H9 (cell line): ENCODE measurements around the gene RARS2. TPM values are rescaled to one million over a fixed set of nuclear protein-coding genes. Genes with fewer than 3 reads are reported as not detected.
A peak's percentile ranks its signal among the peaks of the same experiment; 100 is the strongest.

Source experiments
- DNase-seq: peaks from one replicate; pipeline ENCODE4 v3.0.0-alpha.2; 2017
- H2AFZ ChIP-seq: one replicate; pipeline ENCODE4 v1.6.1; 2013; ENCODE audit warnings: mild to moderate bottlenecking, low read length, control low read depth, moderate library complexity
- H2AK5ac ChIP-seq: 2 replicates; pipeline ENCODE4 v1.6.1; 2013; ENCODE audit warnings: low read length, control low read depth, mixed read lengths; ENCODE audit not compliant: insufficient read length
- H2BK120ac ChIP-seq: one replicate; pipeline ENCODE4 v1.6.1; 2013; ENCODE audit warnings: low read depth, mild to moderate bottlenecking, low read length, control low read depth, inconsistent platforms; ENCODE audit not compliant: poor library complexity, severe bottlenecking
- H2BK12ac ChIP-seq: 2 replicates; pipeline ENCODE4 v1.6.1; 2013; ENCODE audit warnings: low read length, control low read depth, mixed read lengths, low read depth; ENCODE audit not compliant: insufficient read length
- H2BK15ac ChIP-seq: 2 replicates; pipeline ENCODE4 v1.6.1; 2013; ENCODE audit warnings: low read depth, low read length, control low read depth
- H2BK20ac ChIP-seq: one replicate; pipeline ENCODE4 v1.6.1; 2013; ENCODE audit warnings: low read depth, mild to moderate bottlenecking, low read length, control low read depth, inconsistent platforms; ENCODE audit not compliant: poor library complexity, severe bottlenecking
- H2BK5ac ChIP-seq: 2 replicates; pipeline ENCODE4 v1.6.1; 2013; ENCODE audit warnings: low read length, control low read depth, mixed read lengths; ENCODE audit not compliant: insufficient read length
- H3K14ac ChIP-seq: 2 replicates; pipeline ENCODE4 v1.6.1; 2013; ENCODE audit warnings: low read length, control low read depth; ENCODE audit not compliant: insufficient read depth
- H3K18ac ChIP-seq: 2 replicates; pipeline ENCODE4 v1.6.1; 2013; ENCODE audit warnings: low read depth, mild to moderate bottlenecking, mixed read lengths, low read length, control low read depth; ENCODE audit not compliant: insufficient read length
- H3K23ac ChIP-seq: 2 replicates; pipeline ENCODE4 v1.6.1; 2013; ENCODE audit warnings: low read length, control low read depth, mixed read lengths, low read depth; ENCODE audit not compliant: insufficient read length
- H3K23me2 ChIP-seq: 2 replicates; pipeline ENCODE4 v1.6.1; 2013; ENCODE audit warnings: low read depth, mild to moderate bottlenecking, mixed read lengths, low read length, control low read depth; ENCODE audit not compliant: insufficient read length, poor library complexity, severe bottlenecking
- H3K27ac ChIP-seq: 2 replicates; pipeline ENCODE4 v1.5.1; 2013; ENCODE audit warnings: low read length, control low read depth, mixed read lengths, low read depth; ENCODE audit not compliant: insufficient read length
- H3K27me3 ChIP-seq: 2 replicates; pipeline ENCODE4 v1.6.1; 2013; ENCODE audit warnings: low read length, control low read depth, inconsistent platforms; ENCODE audit not compliant: insufficient read depth
- H3K4ac ChIP-seq: 2 replicates; pipeline ENCODE4 v1.6.1; 2013; ENCODE audit warnings: low read depth, mild to moderate bottlenecking, control low read depth, inconsistent platforms, low read length, moderate library complexity
- H3K4me1 ChIP-seq: 2 replicates; pipeline ENCODE4 v1.6.1; 2013; ENCODE audit warnings: low read length, control low read depth, inconsistent platforms; ENCODE audit not compliant: insufficient read depth
- H3K4me2 ChIP-seq: 2 replicates; pipeline ENCODE4 v1.6.1; 2013; ENCODE audit warnings: low read length, control low read depth, mixed read lengths; ENCODE audit not compliant: insufficient read length, insufficient read depth
- H3K56ac ChIP-seq: 2 replicates; pipeline ENCODE4 v1.6.1; 2013; ENCODE audit warnings: low read depth, mild to moderate bottlenecking, mixed read lengths, low read length, control low read depth; ENCODE audit not compliant: insufficient read length
- H3K79me1 ChIP-seq: 2 replicates; pipeline ENCODE4 v1.6.1; 2013; ENCODE audit warnings: low read depth, mild to moderate bottlenecking, moderate library complexity, low read length, control low read depth, inconsistent platforms; ENCODE audit not compliant: insufficient read depth, poor library complexity, severe bottlenecking
- H3K79me2 ChIP-seq: 2 replicates; pipeline ENCODE4 v1.6.1; 2013; ENCODE audit warnings: low read length, control low read depth, inconsistent platforms; ENCODE audit not compliant: insufficient read depth
- H3K9ac ChIP-seq: 2 replicates; pipeline ENCODE4 v1.6.1; 2013; ENCODE audit warnings: low read length, control low read depth, mixed read lengths; ENCODE audit not compliant: insufficient read length; ENCODE audit errors: extremely low read depth
- H3K9me3 ChIP-seq: one replicate; pipeline ENCODE4 v1.6.1; 2013; ENCODE audit warnings: low read depth, low read length, inconsistent platforms; ENCODE audit not compliant: control insufficient read depth
- H3T11ph ChIP-seq: one replicate; pipeline ENCODE4 v1.6.1; 2013; ENCODE audit warnings: mild to moderate bottlenecking, low read length, control low read depth, inconsistent platforms
- H4K20me1 ChIP-seq: one replicate; pipeline ENCODE4 v1.6.1; 2013; ENCODE audit not compliant: control insufficient read depth, insufficient read length, insufficient read depth
- H4K5ac ChIP-seq: 2 replicates; pipeline ENCODE4 v1.6.1; 2013; ENCODE audit warnings: low read depth, mild to moderate bottlenecking, mixed read lengths, low read length, control low read depth; ENCODE audit not compliant: insufficient read length
- H4K8ac ChIP-seq: replicated peaks from 2 replicates; pipeline ENCODE4 v1.6.1; 2013; ENCODE audit warnings: low read length, control low read depth, mixed read lengths, low read depth; ENCODE audit not compliant: insufficient read length
- H4K91ac ChIP-seq: 2 replicates; pipeline ENCODE4 v1.6.1; 2013; ENCODE audit warnings: low read depth, mild to moderate bottlenecking, moderate library complexity, mixed read lengths, low read length, control low read depth; ENCODE audit not compliant: insufficient read length
- H3K27ac Mint-ChIP-seq, 3 experiments: 2 replicates in 2 of 3; 3 replicates in 1 of 3; pipeline ENCODE4 v1.8.0; 2020 to 2021; ENCODE audit warnings: mixed read lengths in 3 of 3, mild to moderate bottlenecking in 1 of 3, moderate library complexity in 1 of 3
- H3K27me3 Mint-ChIP-seq: 2 replicates; pipeline ENCODE4 v1.8.0; 2021; ENCODE audit warnings: low read depth, mild to moderate bottlenecking, moderate library complexity, mixed read lengths
- H3K36me3 Mint-ChIP-seq, 3 experiments: 2 replicates in 2 of 3; 3 replicates in 1 of 3; pipeline ENCODE4 v1.8.0; 2020 to 2021; ENCODE audit warnings: low read depth in 3 of 3, mixed read lengths in 3 of 3; ENCODE audit not compliant: insufficient read depth in 1 of 3
- H3K4me1 Mint-ChIP-seq, 2 experiments: 2 replicates each; pipeline ENCODE4 v1.8.0; 2020; ENCODE audit warnings: mixed read lengths in 2 of 2
- H3K4me3 Mint-ChIP-seq, 2 experiments: 2 replicates in 1 of 2; 3 replicates in 1 of 2; pipeline ENCODE4 v1.8.0; 2020 to 2021; ENCODE audit warnings: mild to moderate bottlenecking in 2 of 2, mixed read lengths in 2 of 2, moderate library complexity in 1 of 2
- H3K9me3 Mint-ChIP-seq, 2 experiments: 2 replicates in 1 of 2; 3 replicates in 1 of 2; pipeline ENCODE4 v1.8.0; 2020; ENCODE audit warnings: mild to moderate bottlenecking in 2 of 2, mixed read lengths in 2 of 2, moderate library complexity in 1 of 2
- CTCF ChIP-seq: fragments of 200-600 bp; sonication (generic); conservative IDR thresholded peaks from 3 replicates; pipeline ENCODE4 v1.8.0; 2021; ENCODE audit warnings: antibody characterized with exemption, mild to moderate bottlenecking
- WGBS: extraction: QIAGEN DNeasy Blood & Tissue Kit; methylation state at CpG from one replicate; pipeline ENCODE4 v1.1.7; 2013; ENCODE audit warnings: missing lambda C conversion rate, low lambda C conversion rate, mixed read lengths; ENCODE audit not compliant: insufficient read length; ENCODE audit errors: extremely low coverage; 5-methylcytosine and 5-hydroxymethylcytosine counted together
- total RNA-seq: library from RNA; stranded (reverse); gene quantifications from 2 replicates; pipeline ENCODE4 v1.2.1, GENCODE V29; 2021

The RARS2 gene
- total RNA-seq, 1 experiment from 2014 or later: 45.1 TPM

GRCh38 chr6:87484491-87484890 lies 105.3 kb downstream of the RARS2 start:
- no peaks in the 10 kb centered on the region for H3K27me3 Mint-ChIP-seq
- Histone ChIP-seq H3K27ac (no peak overlapping the region), H3K9ac (no peak overlapping the region), H2AK5ac (no peak overlapping the region), H2BK12ac (no peak overlapping the region), H4K20me1 (no peaks in the 10 kb centered on the region), H3K4me1 (no peaks in the 10 kb centered on the region; the same call in none of the 2 replicates), H3K27me3 (no peaks in the 10 kb centered on the region), H2BK120ac (no peak overlapping the region), H2BK5ac (no peak overlapping the region), H3K9me3 (no peaks in the 10 kb centered on the region), H4K8ac (no peak overlapping the region), H2AFZ (no peak overlapping the region), H3K56ac (no peak overlapping the region), H4K91ac (no peak overlapping the region), H2BK20ac (no peak overlapping the region), H3K23ac (no peak overlapping the region), H2BK15ac (no peak overlapping the region), H3K4me2 (no peak overlapping the region), H3T11ph (no peak overlapping the region), H3K14ac (no peak overlapping the region), H3K79me1 (no peaks in the 10 kb centered on the region), H3K18ac (no peak overlapping the region), H3K4ac (no peak overlapping the region), H4K5ac (no peak overlapping the region), H3K79me2 (no peaks in the 10 kb centered on the region), H3K23me2 (no peaks in the 10 kb centered on the region)
- peak overlapping the region in 1 of 3 experiments; percentile 11; a peak in 1 of 7 replicates for H3K27ac Mint-ChIP-seq
- no CpG with 5 or more reads among the region's 7 CpGs for WGBS
- no peak overlapping the region; a peak in 1 of 5 replicates for H3K4me3 Mint-ChIP-seq
- TF ChIP-seq CTCF: no peak
- H3K36me3 Mint-ChIP-seq: peaks cover 5 to 11% (median 9%) of the 10 kb centered on the region in 3 experiments; a peak in 5 of 7 replicates
- H3K4me1 Mint-ChIP-seq: peaks cover 20 to 28% of the 10 kb centered on the region in 2 experiments
- no peak for DNase-seq
- H3K9me3 Mint-ChIP-seq: peaks cover 9 to 10% of the 10 kb centered on the region in 2 experiments; a peak in 4 of 5 replicates
